H9 (cell line): ENCODE measurements around the gene YKT6. TPM values are rescaled to one million over a fixed set of nuclear protein-coding genes. Genes with fewer than 3 reads are reported as not detected.

Experiments
- DNase-seq: peaks from one replicate; pipeline ENCODE4 v3.0.0-alpha.2; 2017
- H2AFZ ChIP-seq: one replicate; pipeline ENCODE4 v1.6.1; 2013; ENCODE audit warnings: mild to moderate bottlenecking, low read length, control low read depth, moderate library complexity
- H2AK5ac ChIP-seq: 2 replicates; pipeline ENCODE4 v1.6.1; 2013; ENCODE audit warnings: low read length, control low read depth, mixed read lengths; ENCODE audit not compliant: insufficient read length
- H2BK120ac ChIP-seq: one replicate; pipeline ENCODE4 v1.6.1; 2013; ENCODE audit warnings: low read depth, mild to moderate bottlenecking, low read length, control low read depth, inconsistent platforms; ENCODE audit not compliant: poor library complexity, severe bottlenecking
- H2BK12ac ChIP-seq: 2 replicates; pipeline ENCODE4 v1.6.1; 2013; ENCODE audit warnings: low read length, control low read depth, mixed read lengths, low read depth; ENCODE audit not compliant: insufficient read length
- H2BK15ac ChIP-seq: 2 replicates; pipeline ENCODE4 v1.6.1; 2013; ENCODE audit warnings: low read depth, low read length, control low read depth
- H2BK20ac ChIP-seq: one replicate; pipeline ENCODE4 v1.6.1; 2013; ENCODE audit warnings: low read depth, mild to moderate bottlenecking, low read length, control low read depth, inconsistent platforms; ENCODE audit not compliant: poor library complexity, severe bottlenecking
- H2BK5ac ChIP-seq: 2 replicates; pipeline ENCODE4 v1.6.1; 2013; ENCODE audit warnings: low read length, control low read depth, mixed read lengths; ENCODE audit not compliant: insufficient read length
- H3K14ac ChIP-seq: 2 replicates; pipeline ENCODE4 v1.6.1; 2013; ENCODE audit warnings: low read length, control low read depth; ENCODE audit not compliant: insufficient read depth
- H3K18ac ChIP-seq: 2 replicates; pipeline ENCODE4 v1.6.1; 2013; ENCODE audit warnings: low read depth, mild to moderate bottlenecking, mixed read lengths, low read length, control low read depth; ENCODE audit not compliant: insufficient read length
- H3K23ac ChIP-seq: 2 replicates; pipeline ENCODE4 v1.6.1; 2013; ENCODE audit warnings: low read length, control low read depth, mixed read lengths, low read depth; ENCODE audit not compliant: insufficient read length
- H3K23me2 ChIP-seq: 2 replicates; pipeline ENCODE4 v1.6.1; 2013; ENCODE audit warnings: low read depth, mild to moderate bottlenecking, mixed read lengths, low read length, control low read depth; ENCODE audit not compliant: insufficient read length, poor library complexity, severe bottlenecking
- H3K27ac ChIP-seq: 2 replicates; pipeline ENCODE4 v1.5.1; 2013; ENCODE audit warnings: low read length, control low read depth, mixed read lengths, low read depth; ENCODE audit not compliant: insufficient read length
- H3K27me3 ChIP-seq: 2 replicates; pipeline ENCODE4 v1.6.1; 2013; ENCODE audit warnings: low read length, control low read depth, inconsistent platforms; ENCODE audit not compliant: insufficient read depth
- H3K4ac ChIP-seq: 2 replicates; pipeline ENCODE4 v1.6.1; 2013; ENCODE audit warnings: low read depth, mild to moderate bottlenecking, control low read depth, inconsistent platforms, low read length, moderate library complexity
- H3K4me1 ChIP-seq: 2 replicates; pipeline ENCODE4 v1.6.1; 2013; ENCODE audit warnings: low read length, control low read depth, inconsistent platforms; ENCODE audit not compliant: insufficient read depth
- H3K4me2 ChIP-seq: 2 replicates; pipeline ENCODE4 v1.6.1; 2013; ENCODE audit warnings: low read length, control low read depth, mixed read lengths; ENCODE audit not compliant: insufficient read length, insufficient read depth
- H3K56ac ChIP-seq: 2 replicates; pipeline ENCODE4 v1.6.1; 2013; ENCODE audit warnings: low read depth, mild to moderate bottlenecking, mixed read lengths, low read length, control low read depth; ENCODE audit not compliant: insufficient read length
- H3K79me1 ChIP-seq: 2 replicates; pipeline ENCODE4 v1.6.1; 2013; ENCODE audit warnings: low read depth, mild to moderate bottlenecking, moderate library complexity, low read length, control low read depth, inconsistent platforms; ENCODE audit not compliant: insufficient read depth, poor library complexity, severe bottlenecking
- H3K79me2 ChIP-seq: 2 replicates; pipeline ENCODE4 v1.6.1; 2013; ENCODE audit warnings: low read length, control low read depth, inconsistent platforms; ENCODE audit not compliant: insufficient read depth
- H3K9ac ChIP-seq: 2 replicates; pipeline ENCODE4 v1.6.1; 2013; ENCODE audit warnings: low read length, control low read depth, mixed read lengths; ENCODE audit not compliant: insufficient read length; ENCODE audit errors: extremely low read depth
- H3K9me3 ChIP-seq: one replicate; pipeline ENCODE4 v1.6.1; 2013; ENCODE audit warnings: low read depth, low read length, inconsistent platforms; ENCODE audit not compliant: control insufficient read depth
- H3T11ph ChIP-seq: one replicate; pipeline ENCODE4 v1.6.1; 2013; ENCODE audit warnings: mild to moderate bottlenecking, low read length, control low read depth, inconsistent platforms
- H4K20me1 ChIP-seq: one replicate; pipeline ENCODE4 v1.6.1; 2013; ENCODE audit not compliant: control insufficient read depth, insufficient read length, insufficient read depth
- H4K5ac ChIP-seq: 2 replicates; pipeline ENCODE4 v1.6.1; 2013; ENCODE audit warnings: low read depth, mild to moderate bottlenecking, mixed read lengths, low read length, control low read depth; ENCODE audit not compliant: insufficient read length
- H4K8ac ChIP-seq: replicated peaks from 2 replicates; pipeline ENCODE4 v1.6.1; 2013; ENCODE audit warnings: low read length, control low read depth, mixed read lengths, low read depth; ENCODE audit not compliant: insufficient read length
- H4K91ac ChIP-seq: 2 replicates; pipeline ENCODE4 v1.6.1; 2013; ENCODE audit warnings: low read depth, mild to moderate bottlenecking, moderate library complexity, mixed read lengths, low read length, control low read depth; ENCODE audit not compliant: insufficient read length
- H3K27ac Mint-ChIP-seq, 3 experiments: 2 replicates in 2 of 3; 3 replicates in 1 of 3; pipeline ENCODE4 v1.8.0; 2020 to 2021; ENCODE audit warnings: mixed read lengths in 3 of 3, mild to moderate bottlenecking in 1 of 3, moderate library complexity in 1 of 3
- H3K27me3 Mint-ChIP-seq: 2 replicates; pipeline ENCODE4 v1.8.0; 2021; ENCODE audit warnings: low read depth, mild to moderate bottlenecking, moderate library complexity, mixed read lengths
- H3K36me3 Mint-ChIP-seq, 3 experiments: 2 replicates in 2 of 3; 3 replicates in 1 of 3; pipeline ENCODE4 v1.8.0; 2020 to 2021; ENCODE audit warnings: low read depth in 3 of 3, mixed read lengths in 3 of 3; ENCODE audit not compliant: insufficient read depth in 1 of 3
- H3K4me1 Mint-ChIP-seq, 2 experiments: 2 replicates each; pipeline ENCODE4 v1.8.0; 2020; ENCODE audit warnings: mixed read lengths in 2 of 2
- H3K4me3 Mint-ChIP-seq, 2 experiments: 2 replicates in 1 of 2; 3 replicates in 1 of 2; pipeline ENCODE4 v1.8.0; 2020 to 2021; ENCODE audit warnings: mild to moderate bottlenecking in 2 of 2, mixed read lengths in 2 of 2, moderate library complexity in 1 of 2
- H3K9me3 Mint-ChIP-seq, 2 experiments: 2 replicates in 1 of 2; 3 replicates in 1 of 2; pipeline ENCODE4 v1.8.0; 2020; ENCODE audit warnings: mild to moderate bottlenecking in 2 of 2, mixed read lengths in 2 of 2, moderate library complexity in 1 of 2
- WGBS: extraction: QIAGEN DNeasy Blood & Tissue Kit; methylation state at CpG from one replicate; pipeline ENCODE4 v1.1.7; 2013; ENCODE audit warnings: missing lambda C conversion rate, low lambda C conversion rate, mixed read lengths; ENCODE audit not compliant: insufficient read length; ENCODE audit errors: extremely low coverage; 5-methylcytosine and 5-hydroxymethylcytosine counted together
- total RNA-seq: library from RNA; stranded (reverse); gene quantifications from 2 replicates; pipeline ENCODE4 v1.2.1, GENCODE V29; 2021
- TF ChIP-seq, protein P1 (sequence below): fragments of 200-600 bp; sonication (generic); conservative IDR thresholded peaks from 3 replicates; pipeline ENCODE4 v1.8.0; 2021; ENCODE audit warnings: antibody characterized with exemption, mild to moderate bottlenecking

The YKT6 gene
- total RNA-seq, 1 experiment from 2014 or later, result 104 TPM

GRCh38 chr7:44176486-44176885 lies 24.3 kb upstream of the YKT6 start:
- Histone ChIP-seq H4K8ac (no peak overlapping the region), H3K27ac (no peak overlapping the region), H3K56ac (no peak overlapping the region), H3K4ac (no peak overlapping the region), H4K5ac (no peak overlapping the region), H2BK20ac (no peak overlapping the region), H3K79me2 (no peaks in the 10 kb centered on the region), H3K14ac (no peak overlapping the region; the same call in 1 of the 2 replicates), H3K9ac (no peak overlapping the region), H3K23me2 (no peaks in the 10 kb centered on the region), H3K4me1 (no peaks in the 10 kb centered on the region), H2BK5ac (no peak overlapping the region), H2AFZ (no peak overlapping the region), H4K91ac (no peak overlapping the region), H3K23ac (no peak overlapping the region), H4K20me1 (no peaks in the 10 kb centered on the region), H3K79me1 (no peaks in the 10 kb centered on the region), H3T11ph (no peak overlapping the region), H3K4me2 (no peak overlapping the region), H2AK5ac (no peak overlapping the region), H2BK15ac (no peak overlapping the region), H3K9me3 (no peaks in the 10 kb centered on the region), H3K18ac (no peak overlapping the region), H2BK12ac (no peak overlapping the region), H2BK120ac (no peak overlapping the region), H3K27me3 (no peaks in the 10 kb centered on the region)
- WGBS, result no CpG with 5 or more reads among the region's 7 CpGs
- Mint-ChIP-seq H3K4me1 (peaks cover 14 to 18% of the 10 kb centered on the region in 2 experiments), H3K36me3 (no peaks in the 10 kb centered on the region), H3K4me3 (no peak overlapping the region), H3K27ac (peak overlapping the region in 2 of 3 experiments; percentile 17 to 24; a peak in 1 of 7 replicates), H3K27me3 (peaks cover 36% of the 10 kb centered on the region), H3K9me3 (no peaks in the 10 kb centered on the region; a peak in 3 of 5 replicates)
- TF ChIP-seq, protein P1, sequence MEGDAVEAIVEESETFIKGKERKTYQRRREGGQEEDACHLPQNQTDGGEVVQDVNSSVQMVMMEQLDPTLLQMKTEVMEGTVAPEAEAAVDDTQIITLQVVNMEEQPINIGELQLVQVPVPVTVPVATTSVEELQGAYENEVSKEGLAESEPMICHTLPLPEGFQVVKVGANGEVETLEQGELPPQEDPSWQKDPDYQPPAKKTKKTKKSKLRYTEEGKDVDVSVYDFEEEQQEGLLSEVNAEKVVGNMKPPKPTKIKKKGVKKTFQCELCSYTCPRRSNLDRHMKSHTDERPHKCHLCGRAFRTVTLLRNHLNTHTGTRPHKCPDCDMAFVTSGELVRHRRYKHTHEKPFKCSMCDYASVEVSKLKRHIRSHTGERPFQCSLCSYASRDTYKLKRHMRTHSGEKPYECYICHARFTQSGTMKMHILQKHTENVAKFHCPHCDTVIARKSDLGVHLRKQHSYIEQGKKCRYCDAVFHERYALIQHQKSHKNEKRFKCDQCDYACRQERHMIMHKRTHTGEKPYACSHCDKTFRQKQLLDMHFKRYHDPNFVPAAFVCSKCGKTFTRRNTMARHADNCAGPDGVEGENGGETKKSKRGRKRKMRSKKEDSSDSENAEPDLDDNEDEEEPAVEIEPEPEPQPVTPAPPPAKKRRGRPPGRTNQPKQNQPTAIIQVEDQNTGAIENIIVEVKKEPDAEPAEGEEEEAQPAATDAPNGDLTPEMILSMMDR, result no peak
- peak; percentile 15 for DNase-seq
